SK-N-SH treated with all-trans-retinoic acid at 6 μM for 48 hours (cell line): ENCODE data around the gene RHBDL2.

Source experiments
- ATAC-seq: fragments of 200-7000 bp; cut with Tn5 transposase; 3 replicates; pipeline ENCODE4 v1.9.1; 2020; ENCODE audit warnings: mild to moderate bottlenecking, moderate library complexity
- ARNTL ChIP-seq: fragments of 450-650 bp; formaldehyde crosslinking; IDR thresholded peaks from 2 replicates; pipeline ENCODE4 v1.5.0; 2020; ENCODE audit warnings: low read depth, mild to moderate bottlenecking, moderate library complexity, borderline replicate concordance
- BACH2 ChIP-seq: fragments of 250-450 bp; sonication (Bioruptor Pico); IDR thresholded peaks from 2 replicates; pipeline ENCODE4 v1.9.0; 2021; ENCODE audit warnings: mild to moderate bottlenecking, borderline replicate concordance
- CSDC2 ChIP-seq: fragments of 250-450 bp; sonication (Bioruptor Pico); IDR thresholded peaks from 2 replicates; pipeline ENCODE4 v1.5.0; 2020; ENCODE audit warnings: mild to moderate bottlenecking, moderate library complexity
- ESRRG ChIP-seq: fragments of 250-450 bp; sonication (Bioruptor Pico); IDR thresholded peaks from 2 replicates; pipeline ENCODE4 v1.6.1; 2021; ENCODE audit warnings: mild to moderate bottlenecking
- GLIS3 ChIP-seq: fragments of 250-450 bp; sonication (Bioruptor Pico); IDR thresholded peaks from 2 replicates; pipeline ENCODE4 v1.5.0; 2020; ENCODE audit warnings: mild to moderate bottlenecking, moderate library complexity
- ISL1 ChIP-seq: fragments of 250-450 bp; sonication (Bioruptor Pico); IDR thresholded peaks from 2 replicates; pipeline ENCODE4 v2.1.2; 2022; ENCODE audit warnings: mild to moderate bottlenecking, moderate library complexity
- OSR1 ChIP-seq: fragments of 250-450 bp; sonication (Bioruptor Pico); IDR thresholded peaks from 2 replicates; pipeline ENCODE4 v1.8.0; 2022; ENCODE audit warnings: moderate library complexity, mild to moderate bottlenecking, inconsistent platforms
- PPARA ChIP-seq: fragments of 250-450 bp; sonication (Bioruptor Pico); IDR thresholded peaks from 2 replicates; pipeline ENCODE4 v1.5.0; 2020; ENCODE audit warnings: mild to moderate bottlenecking, borderline replicate concordance
- RARB ChIP-seq: fragments of 250-450 bp; sonication (Bioruptor Pico); IDR thresholded peaks from 2 replicates; pipeline ENCODE4 v1.8.0; 2021; ENCODE audit warnings: mild to moderate bottlenecking, moderate library complexity
- SNAI2 ChIP-seq: fragments of 250-450 bp; sonication (Bioruptor Pico); IDR thresholded peaks from 2 replicates; pipeline ENCODE4 v1.5.0; 2020; ENCODE audit warnings: mild to moderate bottlenecking, moderate library complexity
- TCF4 ChIP-seq: fragments of 250-450 bp; sonication (Bioruptor Pico); IDR thresholded peaks from 2 replicates; pipeline ENCODE4 v1.8.0; 2021; ENCODE audit warnings: mild to moderate bottlenecking, moderate library complexity, borderline replicate concordance
- TOX ChIP-seq: fragments of 250-450 bp; sonication (Bioruptor Pico); IDR thresholded peaks from 2 replicates; pipeline ENCODE4 v1.8.0; 2021; ENCODE audit warnings: mild to moderate bottlenecking, moderate library complexity, borderline replicate concordance
- ZC3H10 ChIP-seq: fragments of 250-450 bp; sonication (Bioruptor Pico); IDR thresholded peaks from 2 replicates; pipeline ENCODE4 v1.5.1; 2021; ENCODE audit warnings: mild to moderate bottlenecking, moderate library complexity
- ZFP3 ChIP-seq: fragments of 250-450 bp; sonication (Bioruptor Pico); IDR thresholded peaks from 2 replicates; pipeline ENCODE4 v1.5.0; 2020; ENCODE audit warnings: mild to moderate bottlenecking, moderate library complexity
- ZFP30 ChIP-seq: fragments of 450-650 bp; formaldehyde crosslinking; IDR thresholded peaks from 2 replicates; pipeline ENCODE4 v1.5.0; 2022; ENCODE audit warnings: mild to moderate bottlenecking, moderate library complexity
- ZNF565 ChIP-seq: fragments of 450-650 bp; formaldehyde crosslinking; conservative IDR thresholded peaks from 2 replicates; pipeline ENCODE4 v1.5.0; 2020; ENCODE audit warnings: low read depth, mild to moderate bottlenecking, moderate library complexity
- ZNF70 ChIP-seq: fragments of 450-650 bp; formaldehyde crosslinking; IDR thresholded peaks from 2 replicates; pipeline ENCODE4 v1.5.0; 2020; ENCODE audit warnings: mild to moderate bottlenecking, moderate library complexity
- ZNF8 ChIP-seq: fragments of 450-650 bp; formaldehyde crosslinking; IDR thresholded peaks from 2 replicates; pipeline ENCODE4 v1.5.0; 2020; ENCODE audit warnings: mild to moderate bottlenecking, moderate library complexity
- TF ChIP-seq, protein P1 (sequence below): fragments of 250-450 bp; sonication (Bioruptor Pico); IDR thresholded peaks from 2 replicates; pipeline ENCODE4 v1.5.1; 2020; ENCODE audit warnings: low read depth, mild to moderate bottlenecking, moderate library complexity
- TF ChIP-seq, protein P2 (sequence below): fragments of 250-450 bp; sonication (Bioruptor Pico); IDR thresholded peaks from 2 replicates; pipeline ENCODE4 v1.5.0; 2020; ENCODE audit warnings: mild to moderate bottlenecking, moderate library complexity
- TF ChIP-seq, protein P3 (sequence below): fragments of 250-450 bp; sonication (Bioruptor Pico); IDR thresholded peaks from 2 replicates; pipeline ENCODE4 v1.5.1; 2021; ENCODE audit warnings: mild to moderate bottlenecking, moderate library complexity
- TF ChIP-seq, protein P4 (sequence below): fragments of 250-450 bp; sonication (Bioruptor Pico); IDR thresholded peaks from 2 replicates; pipeline ENCODE4 v1.8.0; 2021; ENCODE audit warnings: low read depth, mild to moderate bottlenecking, moderate library complexity, borderline replicate concordance

The RHBDL2 gene

DNA sequence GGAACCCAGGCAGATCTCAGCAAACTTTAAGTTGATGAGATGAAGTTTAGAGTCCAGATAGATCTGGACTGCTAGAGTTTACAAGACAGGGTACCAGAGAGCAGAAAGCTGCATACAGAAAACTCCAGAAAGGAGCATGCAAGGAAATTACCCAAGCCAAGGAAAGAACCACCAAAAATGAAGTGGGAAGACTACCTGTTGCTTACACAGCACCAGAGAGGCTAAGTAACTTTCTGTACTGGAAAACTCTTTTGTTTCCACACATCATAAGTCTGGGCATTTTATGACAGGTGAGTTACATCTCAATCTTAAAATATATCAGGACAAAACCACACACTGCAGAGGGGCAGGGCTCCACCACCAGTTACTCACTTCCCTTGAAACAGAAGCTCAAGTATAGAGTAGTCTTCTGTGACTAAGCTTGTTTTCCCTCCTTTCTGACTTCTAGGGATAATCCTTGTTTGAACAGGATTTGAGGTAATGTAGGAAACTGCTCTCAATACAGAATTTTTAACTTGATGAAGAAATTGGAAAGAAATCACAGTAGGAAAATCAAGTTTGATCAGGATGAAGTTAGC, 42.9 kb downstream of the RHBDL2 start:
- no peak for ATAC-seq

DNA sequence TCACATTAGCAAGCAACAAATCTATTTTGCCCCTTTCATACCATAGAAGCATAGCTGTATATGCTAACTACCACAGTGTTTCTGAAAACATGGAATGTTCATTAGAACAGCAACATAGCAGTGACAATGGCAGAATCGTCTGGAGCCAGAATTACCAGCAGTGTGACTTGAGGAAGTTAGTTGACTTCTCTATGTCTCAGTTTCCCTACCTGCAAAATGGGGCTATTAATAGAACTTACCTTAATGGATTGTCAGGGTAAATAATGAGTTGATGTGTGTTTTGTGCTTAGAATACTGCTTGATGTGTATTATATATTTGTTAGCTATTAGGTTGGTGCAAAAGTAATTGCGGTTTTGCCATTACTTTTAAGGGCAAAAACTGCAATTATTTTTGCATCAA, 45.5 kb downstream of the RHBDL2 start:
- no peak for ATAC-seq
- no peak for TF ChIP-seq ZFP30 (CRISPR knock-in tag)
- TF ChIP-seq ISL1 (CRISPR knock-in tag) = no peak
- no peak for TF ChIP-seq SNAI2 (CRISPR knock-in tag)
- no peak for TF ChIP-seq TOX (CRISPR knock-in tag)
- TF ChIP-seq ARNTL = no peak
- no peak for TF ChIP-seq BACH2 (CRISPR knock-in tag)
- TF ChIP-seq TCF4 = no peak
- TF ChIP-seq, protein P1, sequence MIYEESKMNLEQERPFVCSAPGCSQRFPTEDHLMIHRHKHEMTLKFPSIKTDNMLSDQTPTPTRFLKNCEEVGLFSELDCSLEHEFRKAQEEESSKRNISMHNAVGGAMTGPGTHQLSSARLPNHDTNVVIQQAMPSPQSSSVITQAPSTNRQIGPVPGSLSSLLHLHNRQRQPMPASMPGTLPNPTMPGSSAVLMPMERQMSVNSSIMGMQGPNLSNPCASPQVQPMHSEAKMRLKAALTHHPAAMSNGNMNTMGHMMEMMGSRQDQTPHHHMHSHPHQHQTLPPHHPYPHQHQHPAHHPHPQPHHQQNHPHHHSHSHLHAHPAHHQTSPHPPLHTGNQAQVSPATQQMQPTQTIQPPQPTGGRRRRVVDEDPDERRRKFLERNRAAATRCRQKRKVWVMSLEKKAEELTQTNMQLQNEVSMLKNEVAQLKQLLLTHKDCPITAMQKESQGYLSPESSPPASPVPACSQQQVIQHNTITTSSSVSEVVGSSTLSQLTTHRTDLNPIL (CRISPR knock-in tag) = no peak
- no peak for TF ChIP-seq PPARA
- TF ChIP-seq OSR1 (CRISPR knock-in tag) = no peak
- TF ChIP-seq ZFP3 (CRISPR knock-in tag) = no peak
- TF ChIP-seq, protein P2, sequence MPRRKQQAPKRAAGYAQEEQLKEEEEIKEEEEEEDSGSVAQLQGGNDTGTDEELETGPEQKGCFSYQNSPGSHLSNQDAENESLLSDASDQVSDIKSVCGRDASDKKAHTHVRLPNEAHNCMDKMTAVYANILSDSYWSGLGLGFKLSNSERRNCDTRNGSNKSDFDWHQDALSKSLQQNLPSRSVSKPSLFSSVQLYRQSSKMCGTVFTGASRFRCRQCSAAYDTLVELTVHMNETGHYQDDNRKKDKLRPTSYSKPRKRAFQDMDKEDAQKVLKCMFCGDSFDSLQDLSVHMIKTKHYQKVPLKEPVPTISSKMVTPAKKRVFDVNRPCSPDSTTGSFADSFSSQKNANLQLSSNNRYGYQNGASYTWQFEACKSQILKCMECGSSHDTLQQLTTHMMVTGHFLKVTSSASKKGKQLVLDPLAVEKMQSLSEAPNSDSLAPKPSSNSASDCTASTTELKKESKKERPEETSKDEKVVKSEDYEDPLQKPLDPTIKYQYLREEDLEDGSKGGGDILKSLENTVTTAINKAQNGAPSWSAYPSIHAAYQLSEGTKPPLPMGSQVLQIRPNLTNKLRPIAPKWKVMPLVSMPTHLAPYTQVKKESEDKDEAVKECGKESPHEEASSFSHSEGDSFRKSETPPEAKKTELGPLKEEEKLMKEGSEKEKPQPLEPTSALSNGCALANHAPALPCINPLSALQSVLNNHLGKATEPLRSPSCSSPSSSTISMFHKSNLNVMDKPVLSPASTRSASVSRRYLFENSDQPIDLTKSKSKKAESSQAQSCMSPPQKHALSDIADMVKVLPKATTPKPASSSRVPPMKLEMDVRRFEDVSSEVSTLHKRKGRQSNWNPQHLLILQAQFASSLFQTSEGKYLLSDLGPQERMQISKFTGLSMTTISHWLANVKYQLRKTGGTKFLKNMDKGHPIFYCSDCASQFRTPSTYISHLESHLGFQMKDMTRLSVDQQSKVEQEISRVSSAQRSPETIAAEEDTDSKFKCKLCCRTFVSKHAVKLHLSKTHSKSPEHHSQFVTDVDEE (CRISPR knock-in tag) = no peak
- TF ChIP-seq, protein P3, sequence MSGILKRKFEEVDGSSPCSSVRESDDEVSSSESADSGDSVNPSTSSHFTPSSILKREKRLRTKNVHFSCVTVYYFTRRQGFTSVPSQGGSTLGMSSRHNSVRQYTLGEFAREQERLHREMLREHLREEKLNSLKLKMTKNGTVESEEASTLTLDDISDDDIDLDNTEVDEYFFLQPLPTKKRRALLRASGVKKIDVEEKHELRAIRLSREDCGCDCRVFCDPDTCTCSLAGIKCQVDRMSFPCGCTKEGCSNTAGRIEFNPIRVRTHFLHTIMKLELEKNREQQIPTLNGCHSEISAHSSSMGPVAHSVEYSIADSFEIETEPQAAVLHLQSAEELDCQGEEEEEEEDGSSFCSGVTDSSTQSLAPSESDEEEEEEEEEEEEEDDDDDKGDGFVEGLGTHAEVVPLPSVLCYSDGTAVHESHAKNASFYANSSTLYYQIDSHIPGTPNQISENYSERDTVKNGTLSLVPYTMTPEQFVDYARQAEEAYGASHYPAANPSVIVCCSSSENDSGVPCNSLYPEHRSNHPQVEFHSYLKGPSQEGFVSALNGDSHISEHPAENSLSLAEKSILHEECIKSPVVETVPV (CRISPR knock-in tag) = no peak
- no peak for TF ChIP-seq CSDC2 (CRISPR knock-in tag)
- no peak for TF ChIP-seq ZNF70 (CRISPR knock-in tag)
- TF ChIP-seq ZNF565 = no peak
- TF ChIP-seq RARB (CRISPR knock-in tag) = no peak
- TF ChIP-seq ESRRG = no peak

More for the DNA sequence above, 42.9 kb downstream of the RHBDL2 start:
- no peak for TF ChIP-seq ESRRG
- TF ChIP-seq, protein P3 (CRISPR knock-in tag) = no peak
- no peak for TF ChIP-seq PPARA
- TF ChIP-seq TOX (CRISPR knock-in tag) = no peak
- no peak for TF ChIP-seq ZNF70 (CRISPR knock-in tag)
- TF ChIP-seq ZFP30 (CRISPR knock-in tag) = no peak
- no peak for TF ChIP-seq OSR1 (CRISPR knock-in tag)
- TF ChIP-seq GLIS3 (CRISPR knock-in tag) = no peak
- TF ChIP-seq BACH2 (CRISPR knock-in tag) = no peak
- no peak for TF ChIP-seq ISL1 (CRISPR knock-in tag)
- TF ChIP-seq ZFP3 (CRISPR knock-in tag) = no peak
- TF ChIP-seq, protein P1 (CRISPR knock-in tag) = no peak
- TF ChIP-seq, protein P4, sequence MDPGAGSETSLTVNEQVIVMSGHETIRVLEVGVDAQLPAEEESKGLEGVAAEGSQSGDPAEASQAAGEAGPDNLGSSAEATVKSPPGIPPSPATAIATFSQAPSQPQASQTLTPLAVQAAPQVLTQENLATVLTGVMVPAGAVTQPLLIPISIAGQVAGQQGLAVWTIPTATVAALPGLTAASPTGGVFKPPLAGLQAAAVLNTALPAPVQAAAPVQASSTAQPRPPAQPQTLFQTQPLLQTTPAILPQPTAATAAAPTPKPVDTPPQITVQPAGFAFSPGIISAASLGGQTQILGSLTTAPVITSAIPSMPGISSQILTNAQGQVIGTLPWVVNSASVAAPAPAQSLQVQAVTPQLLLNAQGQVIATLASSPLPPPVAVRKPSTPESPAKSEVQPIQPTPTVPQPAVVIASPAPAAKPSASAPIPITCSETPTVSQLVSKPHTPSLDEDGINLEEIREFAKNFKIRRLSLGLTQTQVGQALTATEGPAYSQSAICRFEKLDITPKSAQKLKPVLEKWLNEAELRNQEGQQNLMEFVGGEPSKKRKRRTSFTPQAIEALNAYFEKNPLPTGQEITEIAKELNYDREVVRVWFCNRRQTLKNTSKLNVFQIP (CRISPR knock-in tag) = no peak
- no peak for TF ChIP-seq SNAI2 (CRISPR knock-in tag)
- TF ChIP-seq ZC3H10 (CRISPR knock-in tag) = no peak
- TF ChIP-seq ZNF8 = no peak
- TF ChIP-seq CSDC2 (CRISPR knock-in tag) = no peak
- no peak for TF ChIP-seq RARB (CRISPR knock-in tag)
- TF ChIP-seq, protein P2 (CRISPR knock-in tag) = no peak
- no peak for TF ChIP-seq TCF4
